Fibroblast of lung (primary cell): ENCODE data around the gene NNT. TPM values are rescaled to one million over a fixed set of nuclear protein-coding genes. Genes with fewer than 3 reads are reported as not detected.

Experiments
- DNase-seq, 2 donors: peaks; one replicate each; pipeline versions ENCODE4 v3.0.0 to v3.0.0-alpha.2; 2010; ENCODE audit warnings: low read depth in 2 of 2
- H2AFZ ChIP-seq: 2 replicates; pipeline ENCODE4 v1.5.1; 2012; ENCODE audit warnings: low read length, control low read depth, inconsistent platforms
- H3K27ac ChIP-seq: 2 replicates; pipeline ENCODE4 v1.5.1; 2011; ENCODE audit warnings: low read length, control low read depth; ENCODE audit not compliant: insufficient read depth
- H3K27me3 ChIP-seq: 2 replicates; pipeline ENCODE4 v1.5.1; 2011; ENCODE audit warnings: mild to moderate bottlenecking, low read length; ENCODE audit not compliant: control insufficient read depth, insufficient read depth
- H3K36me3 ChIP-seq: 2 replicates; pipeline ENCODE4 v1.5.1; 2011; ENCODE audit warnings: low read length; ENCODE audit not compliant: control insufficient read depth, insufficient read depth
- H3K4me1 ChIP-seq: 2 replicates; pipeline ENCODE4 v1.5.1; 2011; ENCODE audit warnings: low read length; ENCODE audit not compliant: control insufficient read depth, insufficient read depth; ENCODE audit errors: extremely low read depth
- H3K4me2 ChIP-seq: 2 replicates; pipeline ENCODE4 v1.5.1; 2011; ENCODE audit warnings: low read length, control low read depth; ENCODE audit not compliant: insufficient read depth; ENCODE audit errors: extremely low read depth
- H3K4me3 ChIP-seq, 4 experiments: fragments of 200-600 bp in 1 of 4; sonication (generic) in 1 of 4; replicated peaks in 1 of 4; 2 replicates each; pipeline ENCODE4 v1.5.1; 2011 to 2016; ENCODE audit warnings: low read length in 4 of 4, low read depth in 3 of 4, mild to moderate bottlenecking in 3 of 4, control low read depth in 2 of 4, inconsistent platforms in 1 of 4, mixed read lengths in 1 of 4; ENCODE audit not compliant: insufficient read depth in 1 of 4; ENCODE audit errors: control extremely low read depth in 1 of 4
- H3K79me2 ChIP-seq: 2 replicates; pipeline ENCODE4 v1.5.1; 2012; ENCODE audit warnings: mild to moderate bottlenecking, low read length, inconsistent platforms; ENCODE audit not compliant: control insufficient read depth, insufficient read depth
- H3K9ac ChIP-seq: 2 replicates; pipeline ENCODE4 v1.5.1; 2011; ENCODE audit warnings: mild to moderate bottlenecking, low read length, control low read depth; ENCODE audit not compliant: insufficient read depth
- H3K9me3 ChIP-seq: 2 replicates; pipeline ENCODE4 v1.5.1; 2012; ENCODE audit warnings: low read depth, low read length; ENCODE audit not compliant: control insufficient read depth, insufficient read depth
- H4K20me1 ChIP-seq: 2 replicates; pipeline ENCODE4 v1.5.1; 2011; ENCODE audit warnings: low read length; ENCODE audit not compliant: control insufficient read depth, insufficient read depth; ENCODE audit errors: extremely low read depth
- CTCF ChIP-seq, 2 donors: IDR thresholded peaks in 1 of 2; conservative IDR thresholded peaks in 1 of 2; 1 replicate in 1 of 2; 2 replicates in 1 of 2; pipeline ENCODE4 v1.5.1; 2011 to 2012; ENCODE audit warnings: low read length in 2 of 2, control low read depth in 1 of 2, inconsistent platforms in 1 of 2, low read depth in 1 of 2, mild to moderate bottlenecking in 1 of 2
- EZH2 ChIP-seq: IDR thresholded peaks from 2 replicates; pipeline ENCODE4 v1.5.1; 2012; ENCODE audit warnings: low read length, control low read depth, mild to moderate bottlenecking; ENCODE audit errors: missing control alignments
- polyA plus RNA-seq, 2 donors: library from polyadenylated mRNA; depleted of rRNA in 1 of 2; stranded (reverse) in 1 of 2; unstranded in 1 of 2; fragments of >200 nt; gene quantifications; 2 replicates each; pipeline ENCODE4 v1.2.1, GENCODE V29; 2011 to 2012; ENCODE audit warnings: missing spikeins in 1 of 2
- total RNA-seq: library from RNA; depleted of rRNA; stranded (reverse); fragments of >200 nt; gene quantifications from 2 replicates; pipeline ENCODE4 v1.2.1, GENCODE V29; 2014

NNT gene
- total and polyA plus RNA-seq, 2 donors (not counting 1 experiment from before 2014, with no cell fraction given), result 65.7 to 115 TPM

- Histone ChIP-seq H3K79me2 (no peaks in the 10 kb centered on the region), H3K9me3 (no peaks in the 10 kb centered on the region), H3K4me3 (no peak overlapping the region), H3K9ac (no peak overlapping the region), H3K27me3 (no peaks in the 10 kb centered on the region), H3K4me1 (no peaks in the 10 kb centered on the region), H2AFZ (no peak overlapping the region), H3K36me3 (peaks cover 3% of the 10 kb centered on the region), H3K27ac (no peak overlapping the region), H4K20me1 (no peaks in the 10 kb centered on the region), H3K4me2 (no peak overlapping the region)
- no peak for DNase-seq
- no peak for TF ChIP-seq EZH2
- TF ChIP-seq CTCF (conservative IDR thresholded peaks at IDR 0.05 in 1 of 2, IDR thresholded peaks at IDR 0.05 in 1 of 2; ENCODE audit: low read depth in 1 of 2, low read length in 2 of 2), result no peak
These were observed 19.1 kb downstream of the NNT start for GRCh38 chr5:43622074-43622473.

GRCh38 chr5:43623048-43623680 is 20.2 kb downstream of the NNT start:
- Histone ChIP-seq H3K36me3 (peaks cover 5% of the 10 kb centered on the region), H3K4me2 (no peak overlapping the region), H3K79me2 (no peaks in the 10 kb centered on the region), H2AFZ (no peak overlapping the region), H4K20me1 (no peaks in the 10 kb centered on the region), H3K4me1 (no peaks in the 10 kb centered on the region), H3K9ac (no peak overlapping the region), H3K27me3 (no peaks in the 10 kb centered on the region), H3K4me3 (no peak overlapping the region), H3K27ac (no peak overlapping the region), H3K9me3 (no peaks in the 10 kb centered on the region)
- TF ChIP-seq EZH2, result no peak
- no peak for TF ChIP-seq CTCF (conservative IDR thresholded peaks at IDR 0.05 in 1 of 2, IDR thresholded peaks at IDR 0.05 in 1 of 2; ENCODE audit: low read depth in 1 of 2, low read length in 2 of 2)
- DNase-seq, result no peak

- Histone ChIP-seq H3K27me3 (no peaks in the 10 kb centered on the region), H3K4me1 (no peaks in the 10 kb centered on the region), H3K9ac (no peak overlapping the region), H2AFZ (no peak overlapping the region), H3K79me2 (no peaks in the 10 kb centered on the region), H3K9me3 (no peaks in the 10 kb centered on the region), H3K36me3 (peaks cover 5% of the 10 kb centered on the region), H4K20me1 (no peaks in the 10 kb centered on the region), H3K27ac (no peak overlapping the region), H3K4me3 (no peak overlapping the region), H3K4me2 (no peak overlapping the region)
- peak; percentile 40 to 79 for DNase-seq
- peak; percentile 63 to 86 for TF ChIP-seq CTCF (conservative IDR thresholded peaks at IDR 0.05 in 1 of 2, IDR thresholded peaks at IDR 0.05 in 1 of 2; ENCODE audit: low read depth in 1 of 2, low read length in 2 of 2)
- no peak for TF ChIP-seq EZH2
These were observed 24.0 kb downstream of the NNT start for GRCh38 chr5:43627028-43627427.
